GM21619 (cell line): ENCODE results near the gene KSR1.

ENCODE experiments used
- ATAC-seq: cut with Tn5 transposase; IDR thresholded peaks from one replicate; pipeline ENCODE4 v1.9.1; 2021; ENCODE audit not compliant: unreplicated experiment

The KSR1 gene

GRCh38 chr17:27471321-27472269 is 15.3 kb downstream of the KSR1 start:
- ATAC-seq: peak; percentile 60

GRCh38 chr17:27473190-27473747 is 17.0 kb downstream of the KSR1 start:
- ATAC-seq: no peak

GRCh38 chr17:27473748-27474609 is 17.7 kb downstream of the KSR1 start:
- ATAC-seq: peak; percentile 31

GRCh38 chr17:27475070-27475673 is 18.9 kb downstream of the KSR1 start:
- no peak for ATAC-seq

GRCh38 chr17:27475981-27476895 is 20.0 kb downstream of the KSR1 start:
- no peak for ATAC-seq

- peak; percentile 36 for ATAC-seq
Observed at GRCh38 chr17:27477050-27477888, 21.0 kb downstream of the KSR1 start.

- no peak for ATAC-seq
Observed at GRCh38 chr17:27477971-27478684, 21.9 kb downstream of the KSR1 start.

GRCh38 chr17:27478901-27479538 is 22.8 kb downstream of the KSR1 start:
- no peak for ATAC-seq

- no peak for ATAC-seq
Observed at GRCh38 chr17:27479838-27480237, 23.6 kb downstream of the KSR1 start.

- ATAC-seq: no peak
Observed at GRCh38 chr17:27480699-27481098, 24.5 kb downstream of the KSR1 start.

- no peak for ATAC-seq
Observed at GRCh38 chr17:27481327-27481726, 25.1 kb downstream of the KSR1 start.

GRCh38 chr17:27485125-27485524 is 28.9 kb downstream of the KSR1 start:
- ATAC-seq: no peak

GRCh38 chr17:27485716-27486495 is 29.7 kb downstream of the KSR1 start:
- ATAC-seq: no peak

- ATAC-seq: no peak
Observed at GRCh38 chr17:27486741-27487140, 30.5 kb downstream of the KSR1 start.

- no peak for ATAC-seq
Observed at GRCh38 chr17:27488231-27488630, 32.0 kb downstream of the KSR1 start.

GRCh38 chr17:27489045-27489715 is 32.9 kb downstream of the KSR1 start:
- ATAC-seq: no peak

- ATAC-seq: no peak
Observed at GRCh38 chr17:27490391-27490790, 34.1 kb downstream of the KSR1 start.
